KMS-11 (cell line): ENCODE data around the gene GNAT2.

ENCODE experiments used
- H2AFZ ChIP-seq: fragments of 200-600 bp; sonication (generic); 2 replicates; pipeline ENCODE4 v1.6.1; 2016; ENCODE audit warnings: antibody characterized with exemption, mixed run types, low read depth
- H3K27ac ChIP-seq: fragments of 200-600 bp; sonication (generic); 2 replicates; pipeline ENCODE4 v1.6.1; 2016; ENCODE audit warnings: mild to moderate bottlenecking, mixed run types
- H3K27me3 ChIP-seq: fragments of 200-600 bp; sonication (generic); 2 replicates; pipeline ENCODE4 v1.6.1; 2017; ENCODE audit warnings: mild to moderate bottlenecking, low read depth, mixed run types, moderate library complexity; ENCODE audit not compliant: insufficient read depth
- H3K36me3 ChIP-seq: fragments of 200-600 bp; sonication (generic); 2 replicates; pipeline ENCODE4 v1.6.1; 2017; ENCODE audit warnings: mild to moderate bottlenecking, mixed run types; ENCODE audit not compliant: insufficient read depth
- H3K4me1 ChIP-seq: fragments of 200-600 bp; sonication (generic); 2 replicates; pipeline ENCODE4 v1.6.1; 2016; ENCODE audit warnings: mild to moderate bottlenecking, low read depth, mixed run types; ENCODE audit not compliant: poor library complexity, severe bottlenecking
- H3K4me2 ChIP-seq: fragments of 200-600 bp; sonication (generic); 2 replicates; pipeline ENCODE4 v1.7.0; 2016; ENCODE audit warnings: mild to moderate bottlenecking, mixed run types
- H3K4me3 ChIP-seq: fragments of 200-600 bp; sonication (generic); IDR thresholded peaks from 2 replicates; pipeline ENCODE4 v1.6.1; 2017; ENCODE audit warnings: low read depth, low read length, mixed read lengths; ENCODE audit not compliant: insufficient read depth
- H3K79me2 ChIP-seq: fragments of 200-600 bp; sonication (generic); 2 replicates; pipeline ENCODE4 v1.6.1; 2016; ENCODE audit warnings: low read depth, mixed run types; ENCODE audit not compliant: insufficient read depth
- H3K9ac ChIP-seq: fragments of 200-600 bp; sonication (generic); 2 replicates; pipeline ENCODE4 v1.6.1; 2016; ENCODE audit warnings: mild to moderate bottlenecking, mixed run types
- H4K20me1 ChIP-seq: fragments of 200-600 bp; sonication (generic); 2 replicates; pipeline ENCODE4 v1.6.1; 2016; ENCODE audit warnings: mild to moderate bottlenecking, mixed run types; ENCODE audit not compliant: insufficient read depth
- CTCF ChIP-seq: fragments of 200-600 bp; sonication (generic); conservative IDR thresholded peaks from 2 replicates; pipeline ENCODE4 v1.6.1; 2017; ENCODE audit warnings: low read depth, mild to moderate bottlenecking, antibody characterized with exemption, low read length, moderate library complexity, mixed read lengths

The GNAT2 gene

GRCh38 chr1:109603229-109603628 is 16.2 kb downstream of the GNAT2 start:
- no peak overlapping the region for H2AFZ ChIP-seq

GRCh38 chr1:109598655-109599054 is 20.8 kb downstream of the GNAT2 start:
- Histone ChIP-seq H3K9ac (no peak overlapping the region), H3K36me3 (no peaks in the 10 kb centered on the region), H3K27me3 (no peaks in the 10 kb centered on the region), H3K79me2 (no peaks in the 10 kb centered on the region), H2AFZ (no peak overlapping the region), H3K4me2 (no peak overlapping the region), H3K4me3 (no peak overlapping the region), H3K27ac (no peak overlapping the region), H3K4me1 (no peaks in the 10 kb centered on the region), H4K20me1 (no peaks in the 10 kb centered on the region)
- TF ChIP-seq CTCF = peak; percentile 49; the same call in 1 of the 2 replicates

More at GRCh38 chr1:109603229-109603628, 16.2 kb downstream of the GNAT2 start:
- H3K4me3 ChIP-seq = no peak overlapping the region
- no peaks in the 10 kb centered on the region for H3K79me2 ChIP-seq
- H3K4me2 ChIP-seq = no peak overlapping the region
- H3K4me1 ChIP-seq = no peaks in the 10 kb centered on the region
- no peaks in the 10 kb centered on the region for H3K27me3 ChIP-seq
- TF ChIP-seq CTCF = no peak
- H3K9ac ChIP-seq = no peak overlapping the region
- H3K27ac ChIP-seq = no peak overlapping the region
- no peaks in the 10 kb centered on the region for H3K36me3 ChIP-seq
- no peaks in the 10 kb centered on the region for H4K20me1 ChIP-seq

- H3K4me1 ChIP-seq = no peaks in the 10 kb centered on the region
- H3K9ac ChIP-seq = no peak overlapping the region
- no peaks in the 10 kb centered on the region for H3K27me3 ChIP-seq
- TF ChIP-seq CTCF = no peak
- H4K20me1 ChIP-seq = no peaks in the 10 kb centered on the region
- no peak overlapping the region for H3K4me2 ChIP-seq
- no peak overlapping the region for H2AFZ ChIP-seq
- H3K4me3 ChIP-seq = no peak overlapping the region
- no peaks in the 10 kb centered on the region for H3K79me2 ChIP-seq
- no peaks in the 10 kb centered on the region for H3K36me3 ChIP-seq
- H3K27ac ChIP-seq = no peak overlapping the region
These were observed 21.3 kb downstream of the GNAT2 start for GRCh38 chr1:109598156-109598555.

- Histone ChIP-seq H3K79me2 (no peaks in the 10 kb centered on the region), H3K4me3 (no peak overlapping the region), H3K36me3 (no peaks in the 10 kb centered on the region), H3K4me1 (no peaks in the 10 kb centered on the region), H3K9ac (no peak overlapping the region), H3K27me3 (no peaks in the 10 kb centered on the region), H4K20me1 (no peaks in the 10 kb centered on the region), H2AFZ (no peak overlapping the region), H3K27ac (no peak overlapping the region), H3K4me2 (no peak overlapping the region)
- TF ChIP-seq CTCF = no peak
These were observed 23.9 kb downstream of the GNAT2 start for GRCh38 chr1:109595531-109595930.
